ENCODE data around the gene PPARA.
"Not testable (repeated sequence)": the region's sequence is repeated elsewhere in the genome, so short reads cannot be mapped to it uniquely, and the experiment has no call there.

DNA sequence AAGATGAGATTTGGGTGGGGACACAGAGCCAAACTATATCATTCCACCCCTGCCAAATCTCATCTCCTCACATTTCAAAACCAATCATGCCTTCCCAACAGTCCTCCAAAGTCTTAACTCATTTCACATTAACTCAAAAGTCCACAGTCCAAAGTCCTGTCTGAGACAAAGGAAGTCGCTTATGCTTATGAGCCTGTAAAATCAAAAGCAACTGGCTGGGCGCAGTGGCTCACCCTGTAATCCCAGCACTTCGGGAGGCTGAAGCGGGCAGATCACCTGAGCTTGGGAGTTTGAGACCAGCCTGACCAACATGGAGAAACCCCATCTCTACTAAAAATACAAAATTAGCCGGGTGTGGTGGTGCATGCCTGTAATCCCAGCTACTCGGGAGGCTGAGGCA is 114.2 kb downstream of the PPARA start:
- TF ChIP-seq, protein P1, sequence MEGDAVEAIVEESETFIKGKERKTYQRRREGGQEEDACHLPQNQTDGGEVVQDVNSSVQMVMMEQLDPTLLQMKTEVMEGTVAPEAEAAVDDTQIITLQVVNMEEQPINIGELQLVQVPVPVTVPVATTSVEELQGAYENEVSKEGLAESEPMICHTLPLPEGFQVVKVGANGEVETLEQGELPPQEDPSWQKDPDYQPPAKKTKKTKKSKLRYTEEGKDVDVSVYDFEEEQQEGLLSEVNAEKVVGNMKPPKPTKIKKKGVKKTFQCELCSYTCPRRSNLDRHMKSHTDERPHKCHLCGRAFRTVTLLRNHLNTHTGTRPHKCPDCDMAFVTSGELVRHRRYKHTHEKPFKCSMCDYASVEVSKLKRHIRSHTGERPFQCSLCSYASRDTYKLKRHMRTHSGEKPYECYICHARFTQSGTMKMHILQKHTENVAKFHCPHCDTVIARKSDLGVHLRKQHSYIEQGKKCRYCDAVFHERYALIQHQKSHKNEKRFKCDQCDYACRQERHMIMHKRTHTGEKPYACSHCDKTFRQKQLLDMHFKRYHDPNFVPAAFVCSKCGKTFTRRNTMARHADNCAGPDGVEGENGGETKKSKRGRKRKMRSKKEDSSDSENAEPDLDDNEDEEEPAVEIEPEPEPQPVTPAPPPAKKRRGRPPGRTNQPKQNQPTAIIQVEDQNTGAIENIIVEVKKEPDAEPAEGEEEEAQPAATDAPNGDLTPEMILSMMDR (conservative IDR thresholded peaks at IDR 0.05; ENCODE audit: low read depth, low read length) = not testable (repeated sequence)
- not testable (repeated sequence) for TF ChIP-seq EZH2 (IDR thresholded peaks at IDR 0.05; ENCODE audit: low read length, unreplicated experiment); EZH2phosphoT487 (IDR thresholded peaks at IDR 0.05; ENCODE audit: borderline replicate concordance, low read length)
